GM21360 (cell line): ENCODE results near the gene C2orf42.
"Not testable (repeated sequence)": the region's sequence is repeated elsewhere in the genome, so short reads cannot be mapped to it uniquely, and the experiment has no call there.

ENCODE experiments used
- ATAC-seq: cut with Tn5 transposase; IDR thresholded peaks from one replicate; pipeline ENCODE4 v1.9.1; 2021; ENCODE audit warnings: mild to moderate bottlenecking, moderate library complexity; ENCODE audit not compliant: unreplicated experiment

Gene C2orf42

DNA sequence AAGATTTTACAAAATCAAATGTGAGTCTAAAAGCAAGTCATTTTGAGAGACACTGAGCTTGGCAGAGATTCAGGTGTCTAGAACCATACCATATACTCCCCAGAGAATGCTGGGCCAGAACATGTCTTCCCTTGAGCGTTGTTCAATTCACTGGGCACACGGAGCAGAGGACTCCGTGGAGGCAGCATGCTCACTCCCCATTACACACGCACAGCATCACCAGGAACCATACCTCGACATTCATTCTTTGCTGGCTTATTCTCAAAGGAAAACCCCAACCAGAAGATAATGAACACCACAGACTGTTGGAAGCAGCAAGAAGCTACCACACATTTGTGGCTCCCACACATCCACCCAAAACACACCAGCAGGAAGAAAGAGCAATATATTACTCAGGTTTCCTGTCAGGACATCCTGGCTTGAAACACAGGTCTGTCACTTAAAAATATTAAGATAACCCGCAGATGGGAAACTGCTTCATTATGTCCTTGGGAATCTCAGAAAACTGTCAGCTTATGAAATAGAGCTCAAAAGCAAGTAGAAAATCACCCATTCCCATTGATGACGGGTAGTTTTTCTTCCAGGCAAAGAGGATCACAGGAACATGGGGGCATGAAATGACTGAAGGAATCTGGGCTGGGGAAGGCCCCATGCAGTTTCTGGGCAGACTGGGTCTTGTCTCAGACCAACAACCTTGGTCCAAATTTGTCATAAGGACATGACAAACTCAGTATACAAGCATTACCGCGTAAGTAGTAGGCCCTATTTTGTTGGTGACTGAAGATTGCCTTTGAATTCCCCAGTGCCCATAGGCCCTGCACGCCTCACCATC, 57.1 kb downstream of the C2orf42 start:
- no peak for ATAC-seq

DNA sequence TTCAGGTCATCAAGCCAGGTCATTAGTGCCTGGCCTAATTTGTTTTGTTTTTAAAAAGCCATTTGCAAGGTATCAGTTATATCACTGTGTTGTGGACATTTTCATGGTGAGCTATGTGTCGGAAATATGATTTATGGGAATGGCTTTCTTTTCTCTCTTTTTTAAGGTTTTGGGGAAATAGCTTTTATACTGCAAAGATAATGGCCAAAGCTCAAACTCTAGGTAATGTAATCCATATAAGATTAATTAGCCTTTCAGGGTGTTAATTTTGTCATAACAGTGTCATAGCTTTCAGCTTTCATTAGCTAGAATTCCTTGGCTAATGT, 57.7 kb downstream of the C2orf42 start:
- ATAC-seq = no peak

- ATAC-seq = no peak
Observed at GRCh38 chr2:70132244-70133126, 58.3 kb downstream of the C2orf42 start.

GRCh38 chr2:70131344-70132143, 59.3 kb downstream of the C2orf42 start:
- not testable (repeated sequence) for ATAC-seq

DNA sequence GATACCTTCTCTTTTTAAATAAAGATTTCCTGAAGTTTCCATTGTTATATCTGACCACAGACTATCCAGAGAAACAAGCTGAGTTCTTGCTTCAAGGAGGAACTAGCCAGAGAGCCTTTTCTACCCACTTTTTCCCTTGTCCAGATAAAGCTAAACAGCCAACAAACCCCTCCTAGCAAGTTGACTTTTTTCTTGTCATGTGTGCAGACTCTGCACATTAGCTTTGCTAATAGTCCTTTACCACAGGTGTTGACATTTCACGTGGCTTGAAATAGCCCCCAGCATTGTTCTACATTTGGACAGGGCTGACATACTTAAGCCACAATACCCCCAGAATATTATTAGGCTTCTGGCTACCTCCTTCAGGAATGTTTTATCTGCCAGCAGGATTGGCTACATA, 62.8 kb downstream of the C2orf42 start:
- no peak for ATAC-seq

DNA sequence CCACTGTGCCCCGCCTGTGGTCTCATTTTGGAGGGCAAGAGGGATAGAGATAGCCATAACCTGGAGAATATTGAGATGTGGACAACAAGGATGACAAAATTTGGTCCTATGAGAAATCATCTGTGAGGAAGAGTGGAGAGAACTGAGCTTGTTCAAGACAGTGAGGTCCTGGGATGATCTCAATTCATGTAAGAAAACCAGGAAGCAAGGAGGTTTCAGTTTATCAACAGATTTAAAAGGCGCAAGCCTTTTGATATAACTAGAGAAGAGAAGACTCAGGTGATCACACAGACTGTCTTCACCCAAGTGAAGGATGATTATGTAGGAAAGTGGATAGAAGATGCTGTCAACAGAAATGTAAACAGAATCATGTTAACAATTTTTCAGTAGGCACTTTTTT, 64.4 kb downstream of the C2orf42 start:
- no peak for ATAC-seq

DNA sequence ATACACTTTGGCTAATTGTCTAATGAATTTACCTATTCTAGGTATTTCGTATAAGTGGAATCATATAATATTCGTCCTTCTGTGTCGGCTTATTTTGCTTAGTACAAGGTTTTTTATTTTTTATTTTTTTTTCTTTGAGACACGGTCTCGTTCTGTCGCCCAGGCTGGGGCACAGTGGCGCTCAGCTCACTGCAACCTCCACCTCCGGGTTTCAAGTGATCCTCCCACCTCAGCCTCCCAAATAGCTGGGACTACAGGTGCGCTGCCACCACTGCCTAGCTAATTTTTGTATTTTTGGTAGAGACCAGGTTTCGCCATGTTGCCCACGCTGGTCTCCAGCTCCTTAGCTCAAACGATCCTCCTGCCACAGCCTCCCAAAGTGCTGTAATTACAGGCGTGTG, 65.3 kb downstream of the C2orf42 start:
- no peak for ATAC-seq

DNA sequence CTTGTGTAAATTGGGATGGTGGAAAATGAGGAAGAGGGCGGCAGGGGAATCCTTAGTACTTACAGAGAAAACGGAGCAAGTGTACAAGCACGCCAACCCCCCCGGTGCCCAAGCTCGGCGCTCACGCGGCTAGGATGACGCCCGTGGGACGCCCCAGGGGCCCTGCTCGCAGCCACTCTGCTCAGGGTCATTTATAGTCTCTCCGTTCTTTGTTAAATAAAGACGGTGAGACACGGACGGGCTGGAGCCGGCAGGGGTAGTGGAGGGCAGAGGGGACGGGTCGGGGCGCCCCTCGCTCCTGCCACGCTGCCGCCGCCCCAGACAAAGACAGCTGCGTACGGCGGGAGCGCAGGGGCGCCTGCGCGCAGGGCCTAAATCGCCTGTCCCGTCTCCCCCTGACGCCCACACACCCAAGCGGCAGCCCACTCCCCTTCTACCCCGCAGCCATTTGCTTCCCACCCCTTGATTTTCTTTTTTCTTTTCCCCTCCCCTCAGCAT, 65.8 kb downstream of the C2orf42 start:
- ATAC-seq = no peak

- ATAC-seq = no peak
Observed at GRCh38 chr2:70123829-70124116, 67.0 kb downstream of the C2orf42 start.

DNA sequence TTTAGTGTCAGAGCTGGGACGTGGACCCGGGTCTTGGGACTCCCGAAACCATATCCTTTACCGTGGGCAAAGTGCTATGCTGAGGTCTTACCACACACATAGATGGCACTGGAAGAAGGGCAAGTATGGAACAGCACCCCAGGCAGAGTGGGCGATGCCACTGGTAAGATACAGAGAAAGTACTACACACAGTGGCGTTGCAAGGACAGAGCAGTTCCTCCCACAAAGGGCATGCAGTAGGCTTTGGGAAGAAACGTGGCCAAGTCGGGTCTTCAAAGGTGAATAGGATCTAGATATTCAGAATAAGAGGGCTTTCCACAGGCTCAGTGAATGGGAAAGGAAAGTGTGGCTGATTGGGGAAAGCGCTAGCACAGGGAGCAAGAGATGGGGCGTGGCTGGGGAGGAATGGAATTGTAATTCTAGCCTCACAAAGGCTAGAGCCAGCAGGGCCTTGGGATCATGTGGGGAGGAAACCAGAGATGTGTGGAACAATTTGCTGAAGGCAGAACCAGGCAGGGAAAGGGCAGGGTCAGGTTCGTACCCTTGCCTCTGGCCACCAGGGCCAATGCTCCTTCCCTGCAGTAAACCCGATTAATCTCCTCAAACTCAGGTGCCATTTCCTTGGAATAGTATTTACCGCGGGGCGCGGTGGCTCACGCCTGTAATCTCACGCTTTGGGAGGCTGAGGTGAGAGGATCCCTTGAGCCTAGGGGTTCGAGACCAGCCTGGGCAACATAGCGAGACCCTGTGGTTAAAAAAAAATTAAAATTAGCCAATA, 67.6 kb downstream of the C2orf42 start:
- ATAC-seq = no peak

- ATAC-seq = no peak
Observed at GRCh38 chr2:70122470-70122869, 68.3 kb downstream of the C2orf42 start.

DNA sequence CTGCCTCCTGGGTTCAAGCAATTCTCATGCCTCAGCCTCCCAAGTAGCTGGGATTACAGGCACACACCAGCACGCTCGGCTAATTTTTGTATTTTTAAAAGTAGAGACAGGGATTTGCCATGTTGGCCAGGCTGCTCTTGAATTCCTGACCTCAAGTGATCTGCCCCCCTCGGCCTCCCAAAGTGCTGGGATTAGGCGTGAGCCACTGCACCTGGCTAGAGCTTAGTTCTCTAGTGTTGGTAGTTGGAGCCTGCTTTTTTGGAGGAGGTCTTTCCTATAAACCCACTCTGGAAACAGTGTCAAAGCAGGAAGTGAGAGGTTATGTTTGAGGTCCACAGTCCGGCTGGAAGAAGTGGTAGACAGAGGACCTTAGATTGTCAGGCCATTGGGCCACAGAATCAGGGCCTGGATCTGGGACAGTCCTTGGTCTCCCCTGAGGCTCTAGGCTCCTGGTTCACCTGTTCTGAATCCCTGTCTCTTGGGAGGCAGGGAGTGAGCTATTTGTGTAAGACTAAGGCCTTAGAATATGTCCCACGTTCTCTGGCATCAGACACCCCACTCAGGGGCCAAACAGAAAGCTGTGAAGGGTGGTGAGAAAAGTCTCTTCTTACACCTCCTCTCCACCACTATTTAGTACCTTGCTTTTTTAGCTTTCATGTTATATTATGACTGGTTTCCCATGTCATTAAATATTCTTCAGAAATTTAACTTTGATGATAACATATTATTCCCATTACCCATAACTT, 69.0 kb downstream of the C2orf42 start:
- no peak for ATAC-seq

DNA sequence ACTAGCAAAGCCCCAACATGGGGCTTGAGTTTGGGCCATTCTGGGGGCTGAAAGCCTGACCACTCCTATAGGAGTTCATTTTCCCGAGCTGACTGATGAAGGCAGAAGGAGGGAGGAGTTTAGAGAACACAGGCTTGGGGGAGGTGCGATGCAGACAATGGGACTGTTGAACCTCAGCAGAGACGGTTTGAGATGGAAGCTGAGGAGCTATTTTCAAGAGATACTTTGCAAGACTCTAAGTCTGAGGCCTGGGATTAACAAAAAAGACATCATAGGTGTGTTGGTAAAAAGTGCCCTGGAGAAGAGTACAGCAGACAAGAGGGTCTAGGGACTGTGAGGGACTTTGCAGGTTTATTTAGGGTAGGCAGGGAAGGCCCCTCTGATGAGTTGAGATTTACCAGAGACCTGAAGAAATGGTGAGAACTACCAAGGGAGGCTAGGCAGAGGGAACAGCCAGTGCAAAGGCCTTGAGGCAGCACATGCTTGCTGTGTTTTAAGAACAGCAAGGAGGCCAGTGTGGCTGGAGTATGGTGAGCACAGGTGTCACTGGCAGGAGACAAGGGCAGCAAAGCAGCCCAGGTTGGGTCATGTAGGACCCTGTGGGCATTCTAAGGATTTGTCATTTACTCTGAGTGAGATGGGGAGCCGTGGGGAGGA, 71.9 kb downstream of the C2orf42 start:
- ATAC-seq = no peak

- ATAC-seq = no peak
Observed at GRCh38 chr2:70116936-70117552, 73.8 kb downstream of the C2orf42 start.

DNA sequence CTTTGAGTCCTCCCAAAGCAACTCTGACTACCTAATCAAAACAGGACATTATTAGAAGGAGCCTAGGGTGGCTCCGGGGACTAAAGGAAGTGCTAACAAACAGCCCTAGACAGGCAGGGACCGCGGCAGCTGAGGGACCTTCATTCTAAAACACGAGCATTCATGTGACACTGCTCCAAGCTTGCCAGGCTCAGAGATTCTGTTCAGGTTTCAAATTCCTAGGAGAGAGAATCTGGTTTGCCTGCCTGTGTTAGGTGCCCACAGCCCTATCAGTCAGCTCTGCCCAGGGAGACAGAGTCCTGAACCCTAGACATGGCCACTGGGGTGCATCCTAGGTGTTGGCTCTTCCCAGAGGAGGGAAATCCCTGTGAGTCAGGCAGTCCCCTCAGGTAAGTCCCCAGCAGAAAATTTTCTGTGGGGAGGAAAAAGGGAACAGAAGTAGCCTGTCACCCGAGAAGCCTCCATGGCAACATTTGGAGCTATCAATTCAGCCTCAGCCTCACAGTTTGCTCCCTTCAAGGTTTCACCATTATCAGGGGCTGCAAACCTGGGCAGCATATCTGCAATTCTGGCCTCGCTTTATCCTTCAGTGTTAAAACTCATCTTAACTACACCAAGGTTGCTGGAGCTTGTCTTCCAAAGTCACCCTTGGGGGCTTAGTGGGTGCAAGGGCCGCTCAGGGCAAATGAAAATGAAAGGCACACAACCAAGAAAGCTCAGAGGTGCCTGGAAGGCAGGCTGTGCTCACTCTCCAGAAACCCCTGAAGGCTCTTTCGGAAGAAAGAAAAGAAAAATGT, 75.0 kb downstream of the C2orf42 start:
- ATAC-seq = no peak

DNA sequence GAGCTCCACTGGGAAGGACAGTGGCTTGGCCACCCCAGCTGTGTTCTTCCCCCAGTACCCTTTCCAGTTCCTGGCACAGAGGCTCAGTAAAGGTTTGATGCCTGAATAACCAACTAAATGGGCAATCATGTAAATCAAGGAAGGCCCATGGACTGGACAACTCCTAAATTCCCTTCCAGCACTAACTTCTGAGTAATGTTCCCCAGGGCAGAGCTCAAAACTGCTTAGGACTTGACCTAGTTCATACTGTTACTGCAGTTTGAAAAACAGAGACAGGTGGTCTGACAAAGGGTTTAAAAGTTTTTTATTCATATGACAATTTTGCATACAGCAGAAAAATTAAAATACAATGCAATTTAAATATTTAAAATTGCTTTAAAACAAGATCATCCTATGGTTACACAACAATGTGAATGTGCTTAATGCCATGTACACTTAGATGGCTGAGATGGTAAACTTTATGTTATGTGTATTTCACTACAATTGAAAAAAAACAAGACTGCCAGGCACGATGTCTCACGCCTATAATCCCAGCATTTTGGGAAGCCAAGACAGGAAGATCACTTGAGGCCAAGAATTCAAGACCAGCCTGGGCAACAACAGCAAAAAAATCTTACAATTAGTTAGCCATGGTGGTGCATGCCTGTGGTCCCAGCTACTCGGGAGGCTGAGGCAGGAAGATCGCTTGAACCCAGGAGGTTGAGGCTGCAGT, 77.3 kb downstream of the C2orf42 start:
- ATAC-seq = no peak

DNA sequence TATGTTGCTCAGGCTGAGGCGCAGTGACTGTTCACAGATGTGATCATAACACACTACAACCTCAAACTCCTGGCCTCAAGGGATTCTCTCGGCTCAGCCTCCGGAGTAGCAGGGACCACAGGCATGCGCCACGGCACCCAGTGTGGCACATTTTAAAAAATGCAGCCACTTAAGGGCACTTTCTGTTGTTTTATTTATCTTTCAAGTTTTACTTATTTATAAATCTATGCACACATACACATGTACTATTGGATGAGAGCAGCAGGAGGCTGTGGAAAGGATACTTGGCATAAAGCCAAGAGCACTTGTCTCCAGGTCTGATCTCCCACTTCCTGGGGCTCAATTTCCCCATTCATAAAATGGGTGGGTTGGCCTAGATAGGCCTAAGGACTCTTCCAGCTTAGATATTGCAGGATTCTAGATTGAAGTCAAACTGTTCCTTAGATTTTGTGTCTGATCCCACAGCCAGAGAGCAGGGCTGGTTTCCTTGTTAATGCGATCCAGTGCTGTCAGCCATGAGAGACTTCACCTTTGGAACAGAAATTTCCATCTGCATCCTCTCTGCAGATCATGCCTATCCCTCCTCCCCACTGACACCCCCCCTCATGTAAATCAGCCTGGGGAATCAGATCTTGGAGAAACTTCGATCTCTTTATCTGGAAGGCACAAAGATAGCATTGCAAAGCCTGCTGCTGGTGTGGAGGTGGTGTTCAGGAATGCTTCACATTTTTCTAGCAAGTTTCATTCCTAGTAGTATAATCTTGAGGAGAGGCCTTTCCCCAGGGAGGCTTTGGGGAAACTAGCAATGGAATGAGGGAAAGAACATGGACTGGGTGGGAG, 78.8 kb downstream of the C2orf42 start:
- no peak for ATAC-seq
